Panc1 (cell line): ENCODE results near the gene GMEB1. TPM values are rescaled to one million over a fixed set of nuclear protein-coding genes. Genes with fewer than 3 reads are reported as not detected.
"Not testable (repeated sequence)": the region's sequence is repeated elsewhere in the genome, so short reads cannot be mapped to it uniquely, and the experiment has no call there.

Experiments used
- ATAC-seq: fragments of 200-7000 bp; cut with Tn5 transposase; 2 replicates; pipeline ENCODE4 v1.9.1; 2020; ENCODE audit warnings: mild to moderate bottlenecking, moderate library complexity
- BruUV-seq: library from RNA; stranded (reverse); fragments of 400-500 nt; replicated peaks from 2 replicates; lab custom pipeline; 2021; lab: Mats Ljungman, UMichigan
- CTCF ChIA-PET: fragments of 300-600 bp; sonication (Branson Sonifier 250); formaldehyde crosslinking; loops from one replicate; lab custom pipeline; 2022; ENCODE audit warnings: antibody characterized with exemption; lab: Charles Lee
- POLR2A ChIA-PET: fragments of 300-600 bp; sonication (Branson Sonifier 250); formaldehyde crosslinking; loops from one replicate; lab custom pipeline; 2022; ENCODE audit warnings: antibody characterized with exemption; lab: Charles Lee
- DNase-seq: peaks from one replicate; pipeline ENCODE4 v3.0.0-alpha.2; 2010; ENCODE audit warnings: low read depth, low spot score
- H3K27ac ChIP-seq: 2 replicates; pipeline ENCODE4 v1.5.1; 2011; ENCODE audit warnings: mild to moderate bottlenecking, low read length, inconsistent platforms
- H3K27me3 ChIP-seq: fragments of 200-500 bp; sonication (Bioruptor generic); 2 replicates; pipeline ENCODE4 v1.6.0; 2014; ENCODE audit warnings: low read length, inconsistent platforms; ENCODE audit not compliant: control insufficient read depth, insufficient read depth
- H3K36me3 ChIP-seq: fragments of 200-500 bp; sonication (Bioruptor generic); 2 replicates; pipeline ENCODE4 v1.5.1; 2014; ENCODE audit warnings: inconsistent platforms, mild to moderate bottlenecking, low read length, moderate library complexity; ENCODE audit not compliant: control insufficient read depth, insufficient read depth
- H3K4me1 ChIP-seq: 2 replicates; pipeline ENCODE4 v1.5.1; 2011; ENCODE audit warnings: inconsistent platforms, mild to moderate bottlenecking, low read length, moderate library complexity; ENCODE audit not compliant: control insufficient read depth, insufficient read depth
- H3K4me3 ChIP-seq, 2 experiments: 2 replicates each; pipeline ENCODE4 v1.5.1; 2011 to 2012; ENCODE audit warnings: low read depth in 2 of 2, low read length in 2 of 2, mild to moderate bottlenecking in 2 of 2, inconsistent platforms in 1 of 2, moderate library complexity in 1 of 2
- H3K9me3 ChIP-seq: fragments of 200-500 bp; sonication (Bioruptor generic); 2 replicates; pipeline ENCODE4 v1.5.1; 2014; ENCODE audit warnings: low read depth, mild to moderate bottlenecking, inconsistent platforms, low read length, moderate library complexity; ENCODE audit not compliant: control insufficient read depth, insufficient read depth
- POLR2AphosphoS5 ChIP-seq: IDR thresholded peaks from 2 replicates; pipeline ENCODE4 v1.6.1; 2012; ENCODE audit warnings: mild to moderate bottlenecking, low read depth, low read length, moderate library complexity
- SIN3A ChIP-seq: IDR thresholded peaks from 2 replicates; pipeline ENCODE4 v1.6.1; 2012; ENCODE audit warnings: low read depth, mild to moderate bottlenecking, low read length, moderate library complexity, borderline replicate concordance; ENCODE audit not compliant: insufficient read depth
- TCF7L2 ChIP-seq: IDR thresholded peaks from 2 replicates; pipeline ENCODE4 v1.6.1; 2011; ENCODE audit warnings: mild to moderate bottlenecking, low read depth, low read length, inconsistent platforms
- in situ Hi-C: cut with HindIII; loops from 2 replicates; pipeline ENCODE4 v1.10.0; 2016; ENCODE audit warnings: low sequenced_read_pairs, low pct_unique_long_range_greater_than_20kb
- intact Hi-C: fragments of 100-400 bp; cut with micrococcal nuclease; formaldehyde crosslinking; loops from one replicate; pipeline ENCODE4 v1.10.0; 2022; ENCODE audit not compliant: unreplicated experiment
- total RNA-seq: library from RNA; stranded (reverse); gene quantifications from one replicate; pipeline ENCODE4 v1.2.1, GENCODE V29; 2021; ENCODE audit not compliant: unreplicated experiment
- TF ChIP-seq, protein P1 (sequence below), 2 experiments: IDR thresholded peaks; 2 replicates each; pipeline ENCODE4 v1.6.1; 2011 to 2012; ENCODE audit warnings: low read depth in 2 of 2, control low read depth in 1 of 2, low read length in 1 of 2, mild to moderate bottlenecking in 1 of 2, moderate library complexity in 1 of 2; ENCODE audit not compliant: insufficient read depth in 1 of 2
- TF ChIP-seq, protein P2 (sequence below): fragments of 450-650 bp; IDR thresholded peaks from 2 replicates; pipeline ENCODE4 v1.5.1; 2017; ENCODE audit warnings: mild to moderate bottlenecking

The GMEB1 gene
- total RNA-seq, 1 experiment from 2014 or later, result 13.8 TPM

DNA sequence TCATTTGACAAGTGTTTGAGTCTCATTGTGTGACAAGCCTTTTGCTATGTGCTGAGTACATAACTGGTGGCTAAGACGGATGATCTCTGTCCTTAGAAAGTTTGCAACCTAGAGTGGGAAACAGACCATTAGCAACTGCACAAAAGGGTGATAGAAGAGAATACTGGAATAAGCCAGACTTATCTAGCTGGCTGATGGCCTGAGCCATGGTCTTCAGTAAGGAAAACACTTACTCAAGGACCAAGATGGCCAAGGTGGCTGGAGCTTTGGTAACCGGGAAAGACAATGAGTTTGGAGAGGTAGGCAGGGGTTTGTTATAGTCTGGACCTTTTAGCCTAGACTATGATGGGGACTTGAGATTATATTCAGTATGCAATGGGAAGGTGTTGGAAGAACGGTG lies 24.1 kb upstream of the GMEB1 start:
- no peak for ATAC-seq
- H3K36me3 ChIP-seq, result peaks cover 4% of the 10 kb centered on the region; the same call in 1 of the 2 replicates
- peak overlapping the region; percentile 95 for H3K27ac ChIP-seq
- no peak for DNase-seq
- ChIA-PET CTCF (no interaction called here), POLR2A (interaction anchor here (0.7 kb wide), 1 partner anchor 431 kb away, joined by 5 read pairs; no protein-coding TSS in a partner anchor)
- in situ Hi-C loops (no loop called here), intact Hi-C loops (loop anchor here (10.0 kb wide), 1 partner anchor 230 kb away; no protein-coding TSS in a partner anchor)
- peaks cover 7% of the 10 kb centered on the region; the same call in 1 of the 2 replicates for H3K4me1 ChIP-seq
- H3K9me3 ChIP-seq, result no peaks in the 10 kb centered on the region
- H3K27me3 ChIP-seq, result no peaks in the 10 kb centered on the region
- TF ChIP-seq TCF7L2 (no peak), POLR2AphosphoS5 (no peak), SIN3A (no peak)
- TF ChIP-seq, protein P1, sequence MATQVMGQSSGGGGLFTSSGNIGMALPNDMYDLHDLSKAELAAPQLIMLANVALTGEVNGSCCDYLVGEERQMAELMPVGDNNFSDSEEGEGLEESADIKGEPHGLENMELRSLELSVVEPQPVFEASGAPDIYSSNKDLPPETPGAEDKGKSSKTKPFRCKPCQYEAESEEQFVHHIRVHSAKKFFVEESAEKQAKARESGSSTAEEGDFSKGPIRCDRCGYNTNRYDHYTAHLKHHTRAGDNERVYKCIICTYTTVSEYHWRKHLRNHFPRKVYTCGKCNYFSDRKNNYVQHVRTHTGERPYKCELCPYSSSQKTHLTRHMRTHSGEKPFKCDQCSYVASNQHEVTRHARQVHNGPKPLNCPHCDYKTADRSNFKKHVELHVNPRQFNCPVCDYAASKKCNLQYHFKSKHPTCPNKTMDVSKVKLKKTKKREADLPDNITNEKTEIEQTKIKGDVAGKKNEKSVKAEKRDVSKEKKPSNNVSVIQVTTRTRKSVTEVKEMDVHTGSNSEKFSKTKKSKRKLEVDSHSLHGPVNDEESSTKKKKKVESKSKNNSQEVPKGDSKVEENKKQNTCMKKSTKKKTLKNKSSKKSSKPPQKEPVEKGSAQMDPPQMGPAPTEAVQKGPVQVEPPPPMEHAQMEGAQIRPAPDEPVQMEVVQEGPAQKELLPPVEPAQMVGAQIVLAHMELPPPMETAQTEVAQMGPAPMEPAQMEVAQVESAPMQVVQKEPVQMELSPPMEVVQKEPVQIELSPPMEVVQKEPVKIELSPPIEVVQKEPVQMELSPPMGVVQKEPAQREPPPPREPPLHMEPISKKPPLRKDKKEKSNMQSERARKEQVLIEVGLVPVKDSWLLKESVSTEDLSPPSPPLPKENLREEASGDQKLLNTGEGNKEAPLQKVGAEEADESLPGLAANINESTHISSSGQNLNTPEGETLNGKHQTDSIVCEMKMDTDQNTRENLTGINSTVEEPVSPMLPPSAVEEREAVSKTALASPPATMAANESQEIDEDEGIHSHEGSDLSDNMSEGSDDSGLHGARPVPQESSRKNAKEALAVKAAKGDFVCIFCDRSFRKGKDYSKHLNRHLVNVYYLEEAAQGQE (IDR thresholded peaks at IDR 0.05; ENCODE audit: insufficient read depth in 1 of 2, low read depth in 2 of 2, low read length in 1 of 2), result no peak
- TF ChIP-seq, protein P2, sequence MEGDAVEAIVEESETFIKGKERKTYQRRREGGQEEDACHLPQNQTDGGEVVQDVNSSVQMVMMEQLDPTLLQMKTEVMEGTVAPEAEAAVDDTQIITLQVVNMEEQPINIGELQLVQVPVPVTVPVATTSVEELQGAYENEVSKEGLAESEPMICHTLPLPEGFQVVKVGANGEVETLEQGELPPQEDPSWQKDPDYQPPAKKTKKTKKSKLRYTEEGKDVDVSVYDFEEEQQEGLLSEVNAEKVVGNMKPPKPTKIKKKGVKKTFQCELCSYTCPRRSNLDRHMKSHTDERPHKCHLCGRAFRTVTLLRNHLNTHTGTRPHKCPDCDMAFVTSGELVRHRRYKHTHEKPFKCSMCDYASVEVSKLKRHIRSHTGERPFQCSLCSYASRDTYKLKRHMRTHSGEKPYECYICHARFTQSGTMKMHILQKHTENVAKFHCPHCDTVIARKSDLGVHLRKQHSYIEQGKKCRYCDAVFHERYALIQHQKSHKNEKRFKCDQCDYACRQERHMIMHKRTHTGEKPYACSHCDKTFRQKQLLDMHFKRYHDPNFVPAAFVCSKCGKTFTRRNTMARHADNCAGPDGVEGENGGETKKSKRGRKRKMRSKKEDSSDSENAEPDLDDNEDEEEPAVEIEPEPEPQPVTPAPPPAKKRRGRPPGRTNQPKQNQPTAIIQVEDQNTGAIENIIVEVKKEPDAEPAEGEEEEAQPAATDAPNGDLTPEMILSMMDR, result no peak
- no peak overlapping the region for H3K4me3 ChIP-seq
- BruUV-seq, result no TSS peak

DNA sequence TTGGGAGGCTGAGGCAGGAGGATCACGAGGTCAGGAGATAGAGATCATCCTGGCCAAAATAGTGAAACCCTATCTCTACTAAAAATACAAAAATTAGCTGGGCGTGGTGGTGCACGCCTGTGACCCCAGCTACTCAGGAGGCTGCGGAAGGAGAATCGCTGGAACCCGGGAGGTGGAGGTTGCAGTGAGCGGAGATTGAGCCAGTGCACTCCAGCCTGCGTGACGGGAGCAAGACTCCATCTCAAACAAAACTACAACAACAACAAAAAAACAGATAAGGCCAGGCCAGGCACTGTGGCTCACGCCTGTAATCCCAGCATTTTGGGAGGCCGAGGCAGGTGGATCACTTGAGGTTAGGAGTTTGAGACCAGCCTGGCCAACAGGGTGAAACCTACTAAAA lies 23.2 kb upstream of the GMEB1 start:
- H3K27me3 ChIP-seq, ATAC-seq, H3K9me3 ChIP-seq, in situ Hi-C loops, H3K27ac ChIP-seq, CTCF ChIA-PET, H3K36me3 ChIP-seq, DNase-seq, H3K4me1 ChIP-seq, BruUV-seq, POLR2A ChIA-PET, H3K4me3 ChIP-seq: not testable (repeated sequence)
- intact Hi-C loops, result loop anchor here (10.0 kb wide), 1 partner anchor 229 kb away; no protein-coding TSS in a partner anchor

DNA sequence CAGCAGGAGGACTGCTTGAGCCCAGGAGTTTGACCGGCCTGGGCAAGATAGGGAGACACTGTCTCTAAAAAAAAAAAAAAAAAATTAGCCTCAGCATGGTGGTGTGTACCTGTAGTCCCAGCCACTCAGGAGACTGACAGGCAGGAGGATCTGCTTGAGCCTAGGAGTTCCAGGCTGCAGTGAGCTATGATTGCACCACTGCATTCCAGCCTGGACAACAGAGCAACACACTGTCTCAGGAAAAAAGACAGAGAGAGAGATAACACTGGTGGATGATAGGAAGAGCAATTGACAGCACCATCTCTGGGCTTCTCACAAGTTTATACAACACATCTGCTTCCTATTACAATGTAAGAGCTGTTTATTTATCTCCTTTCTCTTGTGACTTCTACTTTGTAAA lies 22.5 kb upstream of the GMEB1 start:
- intact Hi-C loops, result loop anchor here (10.0 kb wide), 1 partner anchor 229 kb away; no protein-coding TSS in a partner anchor
- in situ Hi-C loops, result no loop called here

More for the DNA sequence above, 22.5 kb upstream of the GMEB1 start:
- DNase-seq, result no peak
- Histone ChIP-seq H3K36me3 (peaks cover 4% of the 10 kb centered on the region; the same call in 1 of the 2 replicates), H3K27ac (no peak overlapping the region), H3K4me1 (peaks cover 7% of the 10 kb centered on the region; the same call in 1 of the 2 replicates), H3K9me3 (no peaks in the 10 kb centered on the region), H3K4me3 (no peak overlapping the region), H3K27me3 (no peaks in the 10 kb centered on the region)
- CTCF ChIA-PET, result no interaction called here
- no TSS peak for BruUV-seq
- no peak for TF ChIP-seq SIN3A
- TF ChIP-seq, protein P2, result no peak
- TF ChIP-seq TCF7L2, result no peak
- TF ChIP-seq, protein P1 (IDR thresholded peaks at IDR 0.05; ENCODE audit: insufficient read depth in 1 of 2, low read depth in 2 of 2, low read length in 1 of 2), result no peak
- POLR2A ChIA-PET, result no interaction called here
- ATAC-seq, result no peak
